HepG2 (cell line): ENCODE results near the gene CCDC70. TPM values are rescaled to one million over a fixed set of nuclear protein-coding genes. Genes with fewer than 3 reads are reported as not detected.

ENCODE experiments used
- CBX5 ChIP-seq: sonication (generic); formaldehyde crosslinking; IDR thresholded peaks from 2 replicates; pipeline ENCODE4 v1.4.0; 2020; ENCODE audit warnings: missing genetic modification reagents, borderline replicate concordance
- DNMT1 ChIP-seq: sonication (generic); formaldehyde crosslinking; IDR thresholded peaks from 2 replicates; pipeline ENCODE4 v1.5.1; 2020; ENCODE audit warnings: mild to moderate bottlenecking, missing genetic modification reagents
- EHMT2 ChIP-seq: fragments of 200-600 bp; sonication (generic); IDR thresholded peaks from 2 replicates; pipeline ENCODE4 v1.7.0; 2017; ENCODE audit warnings: antibody characterized with exemption, low read depth, low read length, borderline replicate concordance
- JUNB ChIP-seq: sonication (generic); formaldehyde crosslinking; IDR thresholded peaks from 2 replicates; pipeline ENCODE4 v1.8.0; 2022; ENCODE audit warnings: missing genetic modification reagents, mild to moderate bottlenecking, borderline replicate concordance
- RFX3 ChIP-seq: IDR thresholded peaks from 2 replicates; pipeline ENCODE4 v1.6.1; 2016; ENCODE audit warnings: missing biosample characterization, missing genetic modification reagents
- SCMH1 ChIP-seq: sonication (generic); formaldehyde crosslinking; IDR thresholded peaks from 2 replicates; pipeline ENCODE4 v1.9.0; 2021; ENCODE audit warnings: missing genetic modification reagents, mild to moderate bottlenecking, borderline replicate concordance
- SMARCE1 ChIP-seq: fragments of 450-650 bp; IDR thresholded peaks from 2 replicates; pipeline ENCODE4 v1.6.1; 2017; ENCODE audit warnings: borderline replicate concordance
- STAT6 ChIP-seq: sonication (generic); formaldehyde crosslinking; IDR thresholded peaks from 2 replicates; pipeline ENCODE4 v1.4.0; 2020; ENCODE audit warnings: missing genetic modification reagents, mild to moderate bottlenecking, borderline replicate concordance
- ZBTB20 ChIP-seq: sonication (generic); formaldehyde crosslinking; IDR thresholded peaks from 2 replicates; pipeline ENCODE4 v1.8.1; 2023; ENCODE audit warnings: missing genetic modification reagents, low read depth, mild to moderate bottlenecking, borderline replicate concordance
- ZNF230 ChIP-seq: sonication (generic); formaldehyde crosslinking; IDR thresholded peaks from 2 replicates; pipeline ENCODE4 v1.4.0; 2020; ENCODE audit warnings: mild to moderate bottlenecking, missing genetic modification reagents
- ZNF446 ChIP-seq: sonication (generic); formaldehyde crosslinking; IDR thresholded peaks from 2 replicates; pipeline ENCODE4 v1.5.0; 2020; ENCODE audit warnings: mild to moderate bottlenecking, missing genetic modification reagents
- ZNF552 ChIP-seq: sonication (generic); formaldehyde crosslinking; IDR thresholded peaks from 2 replicates; pipeline ENCODE4 v1.9.0; 2022; ENCODE audit warnings: missing genetic modification reagents, mild to moderate bottlenecking, borderline replicate concordance
- ZNF563 ChIP-seq: sonication (generic); formaldehyde crosslinking; IDR thresholded peaks from 2 replicates; pipeline ENCODE4 v1.8.0; 2022; ENCODE audit warnings: mild to moderate bottlenecking, moderate library complexity, missing genetic modification reagents
- ZNF567 ChIP-seq: sonication (generic); formaldehyde crosslinking; IDR thresholded peaks from 2 replicates; pipeline ENCODE4 v1.8.1; 2023; ENCODE audit warnings: mild to moderate bottlenecking, missing genetic modification reagents, borderline replicate concordance
- ZNF580 ChIP-seq: IDR thresholded peaks from 2 replicates; pipeline ENCODE4 v1.6.1; 2016; ENCODE audit warnings: low read depth, borderline replicate concordance
- ZNF614 ChIP-seq: IDR thresholded peaks from 2 replicates; pipeline ENCODE4 v1.6.1; 2018; ENCODE audit warnings: missing biosample characterization, missing genetic modification reagents, inconsistent platforms, borderline replicate concordance
- ZNF710 ChIP-seq: sonication (generic); formaldehyde crosslinking; IDR thresholded peaks from 2 replicates; pipeline ENCODE4 v1.5.0; 2020; ENCODE audit warnings: mild to moderate bottlenecking, missing genetic modification reagents, borderline replicate concordance
- ZNF775 ChIP-seq: sonication (generic); formaldehyde crosslinking; IDR thresholded peaks from 2 replicates; pipeline ENCODE4 v1.4.0; 2020; ENCODE audit warnings: missing genetic modification reagents, mild to moderate bottlenecking, moderate library complexity, borderline replicate concordance
- ZNF816 ChIP-seq: sonication (generic); formaldehyde crosslinking; IDR thresholded peaks from 2 replicates; pipeline ENCODE4 v1.8.0; 2022; ENCODE audit warnings: missing genetic modification reagents, mild to moderate bottlenecking, borderline replicate concordance
- polyA plus RNA-seq, 8 experiments: library from polyadenylated mRNA; depleted of rRNA in 3 of 8; stranded (reverse) in 7 of 8; unstranded in 1 of 8; fragments of >200 nt; fragmentation: Illumina TruSeq in 4 of 8; extraction: Trizol in 4 of 8; gene quantifications; 2 replicates each; pipeline versions ENCODE4 v1.2.1 to v1.2.3, GENCODE V29; 2011 to 2016; ENCODE audit warnings: low read depth in 4 of 8, missing spikeins in 1 of 8, mixed read lengths in 1 of 8; ENCODE audit not compliant: insufficient read depth in 1 of 8
- total RNA-seq, 5 experiments: library from RNA; depleted of rRNA; stranded (reverse); fragments of >200 nt; fragmentation: Illumina TruSeq; extraction: Trizol; gene quantifications; 2 replicates each; pipeline ENCODE4 v1.2.3, GENCODE V29; 2016; ENCODE audit warnings: low read depth in 1 of 5
- TF ChIP-seq, protein P1 (sequence below): sonication (generic); formaldehyde crosslinking; IDR thresholded peaks from 2 replicates; pipeline ENCODE4 v1.8.1; 2023; ENCODE audit warnings: mild to moderate bottlenecking, moderate library complexity, missing genetic modification reagents
- TF ChIP-seq, protein P2 (sequence below): sonication (generic); formaldehyde crosslinking; IDR thresholded peaks from 2 replicates; pipeline ENCODE4 v1.5.0; 2020; ENCODE audit warnings: missing genetic modification reagents

The CCDC70 gene
- total and polyA plus RNA-seq, 2 of the 13 experiments (the other 11 are each of a cell fraction or from before 2014, with no cell fraction given): 0.13 TPM; not detected in 1

DNA sequence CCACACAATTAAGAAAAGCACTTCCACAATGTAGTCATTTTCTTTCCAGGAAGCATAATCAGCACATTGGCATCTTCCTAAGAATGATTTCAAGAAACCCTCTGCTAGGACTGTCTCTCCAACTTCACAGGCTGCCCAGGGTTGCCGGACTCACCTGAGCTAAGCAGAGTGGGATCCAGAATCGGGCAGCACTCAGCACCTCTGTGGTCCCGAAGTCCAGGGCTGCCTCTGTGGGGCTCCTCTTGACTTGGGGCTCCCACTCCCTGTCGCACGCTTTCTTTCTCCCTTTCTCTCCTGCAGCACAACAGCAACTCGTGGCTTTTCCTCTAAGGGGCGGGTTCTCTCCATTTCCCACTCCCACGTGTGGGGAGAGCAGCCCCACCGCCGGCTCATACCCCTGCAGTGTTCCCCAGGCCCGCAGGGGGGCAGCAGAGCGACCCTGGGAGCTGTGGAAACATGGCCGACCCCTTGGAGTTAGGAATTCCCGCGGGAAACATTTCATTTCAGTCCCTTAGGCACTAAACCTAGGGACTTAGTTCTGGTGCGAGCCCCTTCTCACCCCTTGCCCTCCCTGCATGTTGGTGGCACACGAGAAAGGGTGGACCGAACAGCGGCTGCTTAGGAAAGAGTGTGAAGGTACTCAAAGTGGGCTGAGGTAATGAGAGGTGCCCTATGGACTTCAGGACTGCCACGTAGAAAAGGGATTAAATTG is 16.8 kb upstream of the CCDC70 start, which contains the start of gene TMEM272 (continued):
- no peak for TF ChIP-seq STAT6 (CRISPR knock-in tag)
- TF ChIP-seq ZNF563 (CRISPR knock-in tag): no peak
- no peak for TF ChIP-seq ZNF446 (CRISPR knock-in tag)
- no peak for TF ChIP-seq SMARCE1
- TF ChIP-seq, protein P1, sequence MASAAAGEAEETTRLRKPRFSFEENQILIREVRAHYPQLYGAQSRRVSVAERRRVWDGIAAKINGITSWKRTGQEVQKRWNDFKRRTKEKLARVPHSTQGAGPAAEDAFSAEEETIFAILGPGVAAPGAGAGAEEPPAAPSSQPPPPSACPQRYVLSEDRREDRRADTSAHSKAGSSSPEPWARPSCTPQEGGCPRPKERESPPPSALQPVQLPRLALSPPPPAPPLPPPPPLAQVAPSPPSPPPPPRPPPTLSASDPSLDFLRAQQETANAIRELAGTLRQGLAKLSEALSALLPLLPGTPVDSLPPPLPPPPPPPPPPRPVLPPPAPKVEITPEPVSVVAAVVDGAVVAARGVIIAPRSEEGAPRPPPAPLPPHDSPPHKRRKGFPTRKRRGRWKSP (CRISPR knock-in tag): no peak
- TF ChIP-seq, protein P2, sequence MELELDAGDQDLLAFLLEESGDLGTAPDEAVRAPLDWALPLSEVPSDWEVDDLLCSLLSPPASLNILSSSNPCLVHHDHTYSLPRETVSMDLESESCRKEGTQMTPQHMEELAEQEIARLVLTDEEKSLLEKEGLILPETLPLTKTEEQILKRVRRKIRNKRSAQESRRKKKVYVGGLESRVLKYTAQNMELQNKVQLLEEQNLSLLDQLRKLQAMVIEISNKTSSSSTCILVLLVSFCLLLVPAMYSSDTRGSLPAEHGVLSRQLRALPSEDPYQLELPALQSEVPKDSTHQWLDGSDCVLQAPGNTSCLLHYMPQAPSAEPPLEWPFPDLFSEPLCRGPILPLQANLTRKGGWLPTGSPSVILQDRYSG: no peak
- peak; percentile 53; the same call in 1 of the 2 replicates for TF ChIP-seq ZNF580 (CRISPR knock-in tag)
- no peak for TF ChIP-seq ZNF710 (CRISPR knock-in tag)
- TF ChIP-seq RFX3: no peak
- no peak for TF ChIP-seq DNMT1 (CRISPR knock-in tag)
- no peak for TF ChIP-seq ZNF230 (CRISPR knock-in tag)
- no peak for TF ChIP-seq SCMH1
- TF ChIP-seq EHMT2: peak; percentile 96
- no peak for TF ChIP-seq ZNF816
- no peak for TF ChIP-seq ZNF775 (CRISPR knock-in tag)
- TF ChIP-seq ZBTB20: no peak
- TF ChIP-seq CBX5 (CRISPR knock-in tag): 0 out of 2 replicates have a peak, but pooled peaks have one; percentile 62
- no peak for TF ChIP-seq ZNF614 (CRISPR knock-in tag)
- no peak for TF ChIP-seq JUNB (CRISPR knock-in tag)
- no peak for TF ChIP-seq ZNF552 (CRISPR knock-in tag)
- TF ChIP-seq ZNF567 (CRISPR knock-in tag): no peak
